A549 (cell line): ENCODE data around the gene ATXN10. TPM values are rescaled to one million over a fixed set of nuclear protein-coding genes. Genes with fewer than 3 reads are reported as not detected.

Experiments
- ATAC-seq, 2 experiments: fragments of 200-7000 bp in 1 of 2; fragments of >200 bp in 1 of 2; cut with Nextera tagmentation in 1 of 2; cut with Tn5 transposase in 1 of 2; 3 replicates each; pipeline versions ENCODE4 v1.8.0 to v1.9.1; 2018 to 2020; ENCODE audit warnings: mild to moderate bottlenecking in 1 of 2, moderate library complexity in 1 of 2
- CTCF ChIA-PET: fragments of 300-600 bp; sonication (Branson Sonifier 250); formaldehyde crosslinking; extraction: SDS; loops from one replicate; lab custom pipeline; 2021; ENCODE audit warnings: antibody characterized with exemption, inconsistent platforms; lab: Yijun Ruan, JAX
- POLR2A ChIA-PET: fragments of 350-600 bp; formaldehyde crosslinking; extraction: SDS; loops from one replicate; lab custom pipeline; 2021; ENCODE audit warnings: antibody characterized with exemption, inconsistent platforms; lab: Yijun Ruan, JAX
- DNase-seq, 2 experiments: peaks; one replicate each; pipeline versions ENCODE4 v3.0.0 to v3.0.0-alpha.2; 2011 to 2016; ENCODE audit warnings: low read depth in 1 of 2, low spot score in 1 of 2
- FAIRE-seq: peaks from 2 replicates; lab custom pipeline; 2011; peaks lifted over from hg19 to GRCh38; lab: Jason Lieb, UNC
- H3K27ac ChIP-seq, 2 experiments: fragments of >200 bp; sonication (Bioruptor Twin); formaldehyde crosslinking; 3 replicates each; pipeline ENCODE4 v1.5.1; 2016 to 2017
- H3K4me1 ChIP-seq: fragments of >200 bp; sonication (Bioruptor Twin); formaldehyde crosslinking; 3 replicates; pipeline ENCODE4 v1.6.1; 2016
- H3K4me2 ChIP-seq: fragments of >200 bp; sonication (Bioruptor Twin); formaldehyde crosslinking; 3 replicates; pipeline ENCODE4 v1.6.1; 2016
- H3K4me3 ChIP-seq: fragments of >200 bp; sonication (Bioruptor Twin); formaldehyde crosslinking; 3 replicates; pipeline ENCODE4 v1.5.1; 2016
- H3K9me3 ChIP-seq: fragments of >200 bp; sonication (Bioruptor Twin); formaldehyde crosslinking; 3 replicates; pipeline ENCODE4 v1.6.1; 2016
- CTCF ChIP-seq: fragments of >200 bp; sonication (Bioruptor Twin); formaldehyde crosslinking; IDR thresholded peaks from 3 replicates; pipeline ENCODE4 v1.5.1; 2016
- ELK1 ChIP-seq: fragments of 150-350 bp; IDR thresholded peaks from 2 replicates; pipeline ENCODE4 v1.6.1; 2014; ENCODE audit warnings: low read depth, mild to moderate bottlenecking, low read length
- GATA3 ChIP-seq: IDR thresholded peaks from 2 replicates; pipeline ENCODE4 v1.6.1; 2012; ENCODE audit warnings: borderline replicate concordance
- HDAC2 ChIP-seq: fragments of 200-600 bp; sonication (generic); IDR thresholded peaks from 2 replicates; pipeline ENCODE4 v1.6.1; 2016
- HMGXB4 ChIP-seq: fragments of 250-450 bp; sonication (Bioruptor Pico); IDR thresholded peaks from 2 replicates; pipeline ENCODE4 v1.5.0; 2021; ENCODE audit warnings: mild to moderate bottlenecking, moderate library complexity, borderline replicate concordance
- HOXB5 ChIP-seq: fragments of 250-450 bp; sonication (Bioruptor Pico); IDR thresholded peaks from 2 replicates; pipeline ENCODE4 v1.5.0; 2020; ENCODE audit warnings: mild to moderate bottlenecking, moderate library complexity
- PHF8 ChIP-seq: fragments of 200-600 bp; sonication (generic); IDR thresholded peaks from 2 replicates; pipeline ENCODE4 v1.6.1; 2016; ENCODE audit warnings: low read depth, mild to moderate bottlenecking, antibody characterized with exemption, moderate library complexity, borderline replicate concordance
- POLR2A ChIP-seq: IDR thresholded peaks from 2 replicates; pipeline ENCODE4 v1.6.1; 2012; ENCODE audit warnings: mild to moderate bottlenecking, low read length
- REST ChIP-seq: fragments of 200-600 bp; sonication (generic); IDR thresholded peaks from 2 replicates; pipeline ENCODE4 v1.6.1; 2016; ENCODE audit warnings: antibody characterized with exemption, mild to moderate bottlenecking, moderate library complexity
- RFX5 ChIP-seq: fragments of 450-650 bp; IDR thresholded peaks from 2 replicates; pipeline ENCODE4 v1.7.1; 2014; ENCODE audit warnings: antibody characterized with exemption, mild to moderate bottlenecking, moderate library complexity
- RNF2 ChIP-seq: fragments of 200-600 bp; sonication (generic); IDR thresholded peaks from 2 replicates; pipeline ENCODE4 v1.6.1; 2016; ENCODE audit warnings: low read depth, mild to moderate bottlenecking, antibody characterized with exemption, moderate library complexity, borderline replicate concordance
- TFCP2L1 ChIP-seq: fragments of 250-450 bp; sonication (Bioruptor Pico); IDR thresholded peaks from 2 replicates; pipeline ENCODE4 v1.5.0; 2021; ENCODE audit warnings: mild to moderate bottlenecking
- ZFP36 ChIP-seq: fragments of 450-650 bp; IDR thresholded peaks from 2 replicates; pipeline ENCODE4 v1.6.1; 2014; ENCODE audit warnings: borderline replicate concordance; ENCODE audit not compliant: partially characterized antibody
- ZNF302 ChIP-seq: fragments of 250-450 bp; sonication (Bioruptor Pico); IDR thresholded peaks from 2 replicates; pipeline ENCODE4 v1.9.0; 2021; ENCODE audit warnings: inconsistent platforms, mild to moderate bottlenecking, moderate library complexity
- ZSCAN20 ChIP-seq: fragments of 250-450 bp; sonication (Bioruptor Pico); IDR thresholded peaks from 2 replicates; pipeline ENCODE4 v1.8.0; 2022; ENCODE audit warnings: mild to moderate bottlenecking, moderate library complexity
- WGBS: methylation state at CpG from one replicate; pipeline ENCODE4 v1.1.6; 2017; ENCODE audit errors: missing lambda C conversion rate; 5-methylcytosine and 5-hydroxymethylcytosine counted together
- polyA plus RNA-seq, 4 experiments: library from polyadenylated mRNA; depleted of rRNA in 3 of 4; stranded (reverse); fragments of >200 nt; fragmentation: RNase III in 1 of 4; extraction: RNeasy Plus Mini Kit Qiagen cat#74134 plus additional on column Dnase treatment in 1 of 4; gene quantifications; 2 replicates in 3 of 4; 3 replicates in 1 of 4; pipeline ENCODE4 v1.2.3, GENCODE V29; 2011 to 2017

ATXN10 gene
- polyA plus RNA-seq, 2 of the 4 experiments (the other 2 are of a cell fraction) = 126 to 281 TPM

- Histone ChIP-seq H3K4me2 (no peak overlapping the region), H3K4me1 (peaks cover 23% of the 10 kb centered on the region), H3K9me3 (no peaks in the 10 kb centered on the region), H3K4me3 (no peak overlapping the region), H3K27ac (peak overlapping the region; percentile 99 to 100; a peak in 5 of 6 replicates)
- ChIA-PET CTCF (interaction anchor here (1.1 to 3.7 kb wide), 4 partner anchors 9 to 216 kb away, joined by 3 to 23 read pairs (median 6); no protein-coding TSS in a partner anchor), POLR2A (no interaction called here)
- no peak for FAIRE-seq
- WGBS = 93% methylated on average over 24 of the region's 24 CpGs
- no peak for TF ChIP-seq CTCF
- DNase-seq = no peak
- ATAC-seq = no peak
Measured at GRCh38 chr22:45648301-45649117, 23.1 kb upstream of the ATXN10 start.

- ATAC-seq = no peak
- no peaks in the 10 kb centered on the region for H3K9me3 ChIP-seq
- TF ChIP-seq ZNF302 (CRISPR knock-in tag) (no peak), RNF2 (no peak), ZSCAN20 (CRISPR knock-in tag) (no peak), TFCP2L1 (CRISPR knock-in tag) (no peak), HOXB5 (CRISPR knock-in tag) (no peak), RFX5 (no peak), PHF8 (no peak), ELK1 (no peak), HMGXB4 (CRISPR knock-in tag) (no peak)
- TF ChIP-seq, all 56 proteins: peak for 0
- DNase-seq = no peak
- CTCF ChIA-PET = no interaction called here
- no peak overlapping the region for H3K4me2 ChIP-seq
- 92% methylated on average over 6 of the region's 6 CpGs for WGBS
- peaks cover 19% of the 10 kb centered on the region for H3K4me1 ChIP-seq
- peak overlapping the region in 1 of 2 experiments; percentile 51; a peak in 2 of 6 replicates for H3K27ac ChIP-seq
- no peak overlapping the region for H3K4me3 ChIP-seq
- POLR2A ChIA-PET = no interaction called here
- no peak for FAIRE-seq
Measured at GRCh38 chr22:45649809-45650208, 21.8 kb upstream of the ATXN10 start.

GRCh38 chr22:45650721-45651120, 20.9 kb upstream of the ATXN10 start:
- WGBS = 98% methylated on average over 12 of the region's 12 CpGs
- peaks cover 10% of the 10 kb centered on the region for H3K4me1 ChIP-seq
- DNase-seq (no peak), FAIRE-seq (no peak), ATAC-seq (no peak)
- peak overlapping the region in 1 of 2 experiments; percentile 31; a peak in 1 of 6 replicates for H3K27ac ChIP-seq
- no peak overlapping the region for H3K4me3 ChIP-seq
- CTCF ChIA-PET = interaction anchor here (0.6 to 1.3 kb wide), 2 partner anchors 256 to 386 kb away, joined by 3 to 4 read pairs; no protein-coding TSS in a partner anchor
- no peak for TF ChIP-seq REST
- TF ChIP-seq GATA3 = no peak
- no peak for TF ChIP-seq ZNF302 (CRISPR knock-in tag)
- TF ChIP-seq POLR2A = no peak
- TF ChIP-seq ZFP36 = no peak
- TF ChIP-seq HDAC2 = no peak
- no peak for TF ChIP-seq HMGXB4 (CRISPR knock-in tag)
- H3K9me3 ChIP-seq = no peaks in the 10 kb centered on the region
- no peak overlapping the region for H3K4me2 ChIP-seq
- POLR2A ChIA-PET = no interaction called here
